ENCODE results near the gene MYH10. TPM values are rescaled to one million over a fixed set of nuclear protein-coding genes. Genes with fewer than 3 reads are reported as not detected.
A peak's percentile ranks its signal among the peaks of the same experiment; 100 is the strongest.

The MYH10 gene
- total RNA-seq, 1 donor from 2014 or later, result 270 TPM

DNA sequence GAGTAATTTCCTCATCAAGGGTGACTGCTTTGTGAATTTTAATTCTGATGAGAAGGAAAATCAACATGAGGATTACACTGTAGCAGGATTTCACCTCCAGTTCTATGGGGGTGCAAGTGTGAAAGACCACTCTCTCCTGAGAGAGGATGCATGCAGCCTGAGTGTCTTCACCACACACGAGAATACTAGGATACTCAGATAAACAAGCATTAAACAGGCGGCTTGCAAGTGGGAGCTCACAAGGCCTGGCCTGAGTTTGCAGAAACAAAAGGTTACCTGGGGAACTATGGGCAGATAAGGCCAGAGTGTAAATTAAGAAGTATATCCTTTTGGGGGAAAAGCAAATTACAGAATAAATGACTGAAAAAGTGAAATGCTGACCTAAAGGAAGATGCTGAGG is 46.6 kb downstream of the MYH10 start:
- TF ChIP-seq CTCF (conservative IDR thresholded peaks at IDR 0.05), result no peak
- DNase-seq (ENCODE audit: low read depth, low spot score), result no peak
- peaks cover 27% of the 10 kb centered on the region for H3K36me3 Mint-ChIP-seq (ENCODE audit: low read depth)
- H3K4me1 Mint-ChIP-seq, result peaks cover 24% of the 10 kb centered on the region
- H3K9me3 Mint-ChIP-seq, result no peaks in the 10 kb centered on the region
- no peak overlapping the region for H3K4me3 Mint-ChIP-seq
- H3K27ac Mint-ChIP-seq (ENCODE audit: unreplicated experiment), result no peak overlapping the region
- H3K27me3 Mint-ChIP-seq (ENCODE audit: low read depth), result no peaks in the 10 kb centered on the region

- no peaks in the 10 kb centered on the region for H3K9me3 Mint-ChIP-seq
- peaks cover 24% of the 10 kb centered on the region for H3K4me1 Mint-ChIP-seq
- no peak overlapping the region for H3K4me3 Mint-ChIP-seq
- no peaks in the 10 kb centered on the region for H3K27me3 Mint-ChIP-seq (ENCODE audit: low read depth)
- TF ChIP-seq CTCF (conservative IDR thresholded peaks at IDR 0.05), result no peak
- H3K27ac Mint-ChIP-seq (ENCODE audit: unreplicated experiment), result peak overlapping the region; percentile 58
- DNase-seq (ENCODE audit: low read depth, low spot score), result no peak
- H3K36me3 Mint-ChIP-seq (ENCODE audit: low read depth), result peaks cover 12% of the 10 kb centered on the region
Measured at GRCh38 chr17:8580952-8581658, 49.4 kb downstream of the MYH10 start.

GRCh38 chr17:8577868-8578267 is 52.7 kb downstream of the MYH10 start:
- H3K4me3 Mint-ChIP-seq, result no peak overlapping the region
- no peak overlapping the region for H3K27ac Mint-ChIP-seq (ENCODE audit: unreplicated experiment)
- no peaks in the 10 kb centered on the region for H3K9me3 Mint-ChIP-seq

DNA sequence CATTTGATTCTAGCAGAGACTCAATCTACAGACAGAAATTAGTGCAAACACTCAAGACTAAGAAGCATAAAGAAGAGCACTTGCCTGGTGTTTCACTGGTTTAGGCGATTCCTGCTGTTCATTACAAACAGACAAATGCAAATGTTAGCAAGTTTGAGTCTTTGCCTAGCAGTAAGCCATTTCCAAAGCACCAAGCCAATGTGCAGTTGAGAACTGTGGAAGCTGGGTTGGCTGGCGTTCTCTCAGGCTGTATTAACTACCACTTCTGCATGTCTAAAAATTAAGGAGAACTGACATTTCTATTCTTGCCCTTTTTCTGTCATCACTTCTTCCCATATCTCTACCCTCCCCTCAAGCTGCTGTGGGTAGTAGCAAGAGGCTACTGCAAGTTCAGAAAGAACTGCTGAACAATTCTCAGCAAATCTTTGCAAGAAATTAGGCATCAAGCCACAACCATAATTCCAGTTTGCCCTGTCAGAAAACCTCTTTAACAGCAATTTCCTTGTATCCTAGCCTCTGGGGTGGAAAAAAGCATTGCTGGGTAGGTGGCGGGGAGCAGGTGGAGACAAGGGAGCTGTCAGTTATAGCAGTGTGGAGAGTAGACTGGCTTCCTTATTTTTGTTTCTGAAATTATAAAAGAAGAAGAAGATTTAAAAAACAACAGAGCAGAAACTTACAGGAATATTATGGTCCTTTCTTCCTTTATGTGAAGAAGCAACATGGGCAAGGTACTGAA is 53.8 kb downstream of the MYH10 start:
- TF ChIP-seq CTCF (conservative IDR thresholded peaks at IDR 0.05), result no peak
- no peaks in the 10 kb centered on the region for H3K9me3 Mint-ChIP-seq

More at GRCh38 chr17:8577868-8578267, 52.7 kb downstream of the MYH10 start:
- Mint-ChIP-seq H3K4me1 (peaks cover 16% of the 10 kb centered on the region), H3K36me3 (ENCODE audit: low read depth) (peaks cover 19% of the 10 kb centered on the region), H3K27me3 (ENCODE audit: low read depth) (no peaks in the 10 kb centered on the region)
- DNase-seq (ENCODE audit: low read depth, low spot score), result no peak
- no peak for TF ChIP-seq CTCF (conservative IDR thresholded peaks at IDR 0.05)

DNA sequence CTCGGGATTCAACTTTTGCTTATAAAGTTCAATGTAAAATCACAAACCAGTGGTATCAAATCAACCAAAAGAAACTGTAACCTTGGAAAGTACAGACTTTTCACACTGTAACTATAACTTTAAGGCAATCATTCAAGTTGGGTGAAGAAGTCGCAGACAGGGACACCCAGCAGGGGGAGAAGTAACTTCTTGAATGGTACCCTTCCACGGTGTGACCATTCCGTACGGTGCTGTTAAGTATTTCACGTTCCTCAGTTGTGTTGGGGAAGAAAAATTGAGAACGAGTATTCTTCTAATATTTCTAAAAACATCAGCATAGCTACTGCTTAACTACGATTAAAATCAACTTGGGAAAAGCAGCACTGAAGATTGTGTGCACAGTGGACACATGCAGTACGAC is 55.8 kb downstream of the MYH10 start:
- no peak for DNase-seq (ENCODE audit: low read depth, low spot score)
- no peaks in the 10 kb centered on the region for H3K9me3 Mint-ChIP-seq
- H3K27me3 Mint-ChIP-seq (ENCODE audit: low read depth), result no peaks in the 10 kb centered on the region
- H3K4me3 Mint-ChIP-seq, result no peak overlapping the region
- no peaks in the 10 kb centered on the region for H3K4me1 Mint-ChIP-seq
- TF ChIP-seq CTCF (conservative IDR thresholded peaks at IDR 0.05), result peak; percentile 27
- no peak overlapping the region for H3K27ac Mint-ChIP-seq (ENCODE audit: unreplicated experiment)
- H3K36me3 Mint-ChIP-seq (ENCODE audit: low read depth), result peaks cover 20% of the 10 kb centered on the region

More for the DNA sequence above, 53.8 kb downstream of the MYH10 start:
- Mint-ChIP-seq H3K36me3 (ENCODE audit: low read depth) (peaks cover 18% of the 10 kb centered on the region), H3K27ac (ENCODE audit: unreplicated experiment) (no peak overlapping the region), H3K4me1 (peaks cover 4% of the 10 kb centered on the region), H3K27me3 (ENCODE audit: low read depth) (no peaks in the 10 kb centered on the region), H3K4me3 (no peak overlapping the region)
- DNase-seq (ENCODE audit: low read depth, low spot score), result no peak
